ENCODE data around the gene AADAC.

DNA sequence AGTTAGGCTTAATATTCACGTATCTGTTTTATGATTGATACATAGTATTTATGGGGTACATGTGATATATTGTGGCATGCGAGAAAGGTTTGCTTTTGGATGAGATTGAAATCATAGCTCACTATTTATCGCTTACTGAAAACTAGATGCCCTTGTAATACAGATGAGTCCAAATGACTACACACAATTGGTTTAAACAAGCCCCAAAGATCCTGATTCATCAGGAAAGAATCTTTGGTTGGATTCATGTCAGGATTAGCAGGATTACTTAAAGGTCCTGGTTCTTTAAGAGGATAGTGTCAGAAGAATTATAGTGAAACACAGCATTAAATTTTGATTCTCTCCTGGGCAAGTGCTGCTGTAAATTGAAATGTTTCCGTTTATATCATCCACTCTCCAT is 18.6 kb upstream of the AADAC start:
- TF ChIP-seq CTCF (IDR thresholded peaks at IDR 0.05) (no peak), POLR2A (IDR thresholded peaks at IDR 0.05; ENCODE audit: low read depth) (no peak), POLR2AphosphoS5 (IDR thresholded peaks at IDR 0.05) (no peak), EP300 (IDR thresholded peaks at IDR 0.05) (no peak)
